ENCODE data around the gene NUDT4.

GRCh38 chr12:93352321-93352720, 25.4 kb upstream of the NUDT4 start:
- no peak for TF ChIP-seq EZH2 (IDR thresholded peaks at IDR 0.05)
- no peak for TF ChIP-seq POLR2AphosphoS5 (IDR thresholded peaks at IDR 0.05; ENCODE audit: borderline replicate concordance, low read depth, low read length)
